ENCODE measurements around the gene PPP1R3C.

PPP1R3C gene

DNA sequence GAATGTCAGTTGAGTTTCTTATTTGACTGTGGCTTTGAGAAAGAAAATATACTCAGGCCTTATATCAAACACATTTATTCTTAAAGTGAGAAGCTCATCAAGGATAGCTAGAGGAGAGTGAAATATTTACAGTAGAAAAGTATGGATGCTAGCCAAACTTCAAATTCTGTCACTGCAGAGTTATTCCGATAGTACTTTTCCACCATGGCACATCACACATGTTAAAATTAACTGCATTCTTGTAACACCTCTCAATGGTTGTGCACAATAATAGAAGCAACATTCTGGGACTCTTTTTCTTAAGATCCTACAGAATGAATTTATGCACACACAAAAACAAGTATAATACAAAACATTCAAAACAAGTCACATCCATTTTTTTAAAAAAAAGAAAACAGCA, 4.5 kb downstream of the PPP1R3C start:
- no peak for DNase-seq

DNA sequence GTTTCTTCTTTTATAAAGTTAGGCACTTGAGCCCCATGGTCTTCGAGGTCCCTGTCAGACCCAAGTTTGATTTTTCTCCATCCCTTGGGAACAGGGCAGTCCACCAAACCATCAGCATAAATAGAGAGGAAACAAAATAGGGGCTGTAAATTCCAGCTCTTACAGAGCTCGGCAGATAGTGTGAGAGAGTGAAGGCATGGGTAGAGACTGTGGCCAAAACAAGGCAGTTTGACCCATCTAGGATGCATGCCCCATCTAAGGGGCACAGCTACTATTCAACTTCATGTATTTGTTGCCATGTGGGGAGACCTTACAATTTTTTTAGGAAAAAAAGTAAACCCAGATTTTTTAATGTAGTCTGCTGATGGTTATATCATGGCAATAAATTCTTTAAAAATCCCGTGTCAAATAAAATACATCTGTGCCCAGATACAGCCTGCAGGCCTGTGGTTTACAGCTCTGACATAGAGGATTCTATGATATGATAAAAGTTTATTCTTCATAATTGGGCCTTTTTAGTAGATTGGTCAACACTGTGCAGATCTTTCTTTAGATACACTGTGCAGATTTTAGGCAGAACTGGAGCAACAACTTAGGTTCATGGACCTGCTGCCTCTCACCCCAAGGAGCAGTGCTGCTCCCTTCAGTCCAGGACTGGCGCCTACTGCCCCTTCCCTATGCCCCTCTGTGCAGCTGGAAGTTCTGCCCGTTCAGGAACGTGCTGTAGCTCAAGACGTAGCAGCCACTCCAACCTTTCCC, 5.3 kb downstream of the PPP1R3C start:
- no peak for DNase-seq

GRCh38 chr10:91626936-91627335, 5.9 kb downstream of the PPP1R3C start:
- DNase-seq = no peak

DNA sequence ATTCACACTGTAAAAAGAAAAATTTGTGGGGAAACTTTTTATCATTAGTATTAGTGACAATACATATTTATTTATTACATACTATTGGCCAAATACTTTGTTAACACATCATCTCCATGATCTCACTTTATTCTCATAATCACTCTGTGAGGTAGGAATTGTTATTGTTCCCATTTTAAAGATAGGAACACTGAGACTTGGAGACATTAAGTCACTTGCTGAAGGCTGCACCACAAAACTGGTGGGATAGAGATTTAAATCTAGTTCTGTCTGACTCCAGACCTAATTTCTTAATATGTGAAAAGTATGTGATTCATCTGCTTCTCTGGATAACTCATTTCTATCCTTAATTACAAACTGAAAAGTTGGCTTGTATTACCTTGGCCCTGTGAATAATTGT, 8.2 kb downstream of the PPP1R3C start:
- no peak for DNase-seq

- no peak for DNase-seq
These were observed 10.3 kb downstream of the PPP1R3C start for GRCh38 chr10:91622601-91623000.

DNA sequence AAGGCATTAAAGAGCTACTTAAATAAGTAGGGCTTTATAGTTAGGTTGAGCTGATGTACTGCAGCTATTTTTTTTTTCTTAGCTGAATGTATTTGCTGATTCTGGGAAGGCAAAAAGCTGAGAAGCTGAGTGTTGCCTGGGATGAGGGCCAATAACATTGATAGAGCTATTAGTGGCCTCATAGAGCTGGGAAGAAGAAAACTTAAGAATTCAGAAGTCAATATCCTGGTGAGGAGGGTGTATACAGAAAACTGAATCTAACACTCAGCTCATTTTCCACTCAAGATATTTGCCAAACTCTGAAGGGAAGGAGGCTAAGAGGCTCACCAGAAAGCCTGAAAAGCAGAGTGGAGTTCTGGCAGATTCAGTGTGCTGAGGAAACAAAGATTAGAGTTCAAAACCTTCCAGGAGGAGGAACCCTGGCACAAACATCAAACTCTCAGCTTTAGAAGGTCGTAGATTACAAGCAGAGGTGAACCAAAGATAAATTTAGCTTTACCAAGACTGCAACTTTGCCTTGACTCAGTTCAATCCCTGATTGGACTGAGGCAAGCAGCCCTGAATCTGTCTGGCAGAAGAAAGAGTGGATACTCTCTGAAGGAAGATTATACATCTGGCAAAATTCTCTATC, 11.3 kb downstream of the PPP1R3C start:
- DNase-seq = no peak

DNA sequence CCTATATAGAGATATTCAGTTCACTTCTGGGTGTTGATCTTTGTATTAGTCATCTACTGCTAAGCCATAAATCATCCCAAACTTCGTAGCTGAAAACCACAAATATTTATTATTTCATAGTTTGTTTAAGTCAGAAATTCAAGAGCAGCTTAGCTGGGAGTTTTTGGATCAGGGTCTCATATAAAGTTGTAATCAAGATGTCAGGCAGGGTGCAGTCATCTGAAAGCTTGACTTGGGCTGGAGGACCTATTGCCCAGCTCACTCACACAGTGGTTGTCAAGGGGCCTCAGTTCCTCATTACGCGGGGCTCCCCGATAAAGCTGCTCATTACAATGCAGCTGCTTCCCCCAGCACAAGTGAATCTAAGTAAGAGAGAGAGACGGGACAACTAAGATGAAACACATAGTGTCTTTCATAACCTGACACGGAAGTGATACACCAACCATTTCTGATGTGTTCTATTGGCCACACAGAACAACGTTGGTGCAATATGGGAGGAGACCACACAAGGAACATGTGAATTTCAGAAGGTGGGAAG, 15.7 kb downstream of the PPP1R3C start:
- no peak for DNase-seq

DNA sequence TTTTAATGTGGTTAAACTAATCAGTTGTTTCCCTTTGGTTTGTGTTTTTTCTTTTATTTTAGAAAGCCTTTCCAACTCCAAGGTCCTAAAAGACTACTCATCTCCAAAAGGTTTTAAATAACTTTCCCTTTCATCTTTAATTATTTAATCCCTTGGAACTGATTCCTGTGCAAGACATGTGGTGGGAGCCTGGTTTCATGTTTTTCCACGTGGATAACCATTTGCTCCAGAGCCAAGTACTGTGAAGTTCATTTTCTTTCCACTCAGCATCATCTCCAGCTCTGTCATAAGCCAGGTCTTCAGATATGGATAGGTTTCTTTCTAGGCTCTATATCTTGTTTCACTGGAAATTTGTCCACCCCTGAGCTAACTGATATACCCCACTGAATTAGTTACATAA, 16.7 kb downstream of the PPP1R3C start:
- no peak for DNase-seq

GRCh38 chr10:91614225-91614624, 18.6 kb downstream of the PPP1R3C start:
- DNase-seq = no peak

DNA sequence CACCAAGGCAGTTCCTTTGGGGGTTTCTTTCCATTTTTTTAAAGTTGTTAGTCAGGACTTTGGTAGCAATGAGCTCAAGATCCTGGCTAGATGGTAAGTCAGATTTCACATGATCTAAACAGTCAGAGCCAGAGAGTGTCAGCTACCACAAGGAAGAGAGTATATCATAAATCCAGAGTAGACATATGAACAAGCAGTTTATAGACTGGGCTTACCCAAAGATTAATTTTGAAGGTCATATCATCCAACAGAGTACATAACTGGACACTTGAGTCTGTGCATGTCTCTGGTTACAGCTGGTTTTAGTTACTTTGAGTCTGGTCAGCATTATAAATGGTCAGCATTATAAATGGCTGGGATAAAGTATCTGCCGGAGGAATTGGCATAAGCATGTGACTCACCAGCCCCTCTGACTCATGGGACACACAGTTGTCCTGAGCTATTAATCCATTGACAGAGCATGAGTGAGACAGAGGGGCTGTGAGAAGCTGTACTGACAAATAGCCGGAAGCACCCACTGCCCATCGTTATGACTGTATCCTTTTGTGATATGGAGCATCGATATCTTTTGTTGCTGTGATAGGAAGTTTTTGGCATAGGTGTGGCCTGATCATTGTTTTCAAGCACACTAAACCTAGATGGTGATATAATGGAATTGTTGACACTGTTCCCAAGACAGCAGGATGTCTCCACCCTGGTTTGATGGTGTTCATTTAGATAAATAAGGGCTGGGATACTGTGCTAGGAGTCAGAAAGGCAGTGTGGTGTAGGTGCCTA, 19.3 kb downstream of the PPP1R3C start:
- no peak for DNase-seq

DNA sequence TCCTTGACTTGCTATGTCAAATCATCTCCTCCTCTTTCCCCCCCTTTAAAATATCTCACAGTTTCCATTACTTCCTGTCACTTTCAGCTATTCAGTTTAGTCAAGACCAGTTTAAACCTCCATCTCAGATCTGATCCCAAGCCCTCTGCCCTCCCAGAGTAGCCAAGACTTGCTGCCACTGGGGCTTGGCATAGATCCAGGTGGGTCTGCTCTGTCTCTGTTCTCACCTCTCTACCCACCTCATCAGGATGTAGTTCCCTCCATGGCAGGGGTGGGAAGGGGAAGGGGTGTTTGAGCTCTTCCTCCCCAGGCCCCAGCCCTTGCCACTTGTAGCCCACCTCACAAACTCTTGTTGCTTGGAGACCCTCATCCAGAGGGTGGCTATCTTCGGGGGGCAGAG, 22.0 kb downstream of the PPP1R3C start:
- no peak for DNase-seq

DNA sequence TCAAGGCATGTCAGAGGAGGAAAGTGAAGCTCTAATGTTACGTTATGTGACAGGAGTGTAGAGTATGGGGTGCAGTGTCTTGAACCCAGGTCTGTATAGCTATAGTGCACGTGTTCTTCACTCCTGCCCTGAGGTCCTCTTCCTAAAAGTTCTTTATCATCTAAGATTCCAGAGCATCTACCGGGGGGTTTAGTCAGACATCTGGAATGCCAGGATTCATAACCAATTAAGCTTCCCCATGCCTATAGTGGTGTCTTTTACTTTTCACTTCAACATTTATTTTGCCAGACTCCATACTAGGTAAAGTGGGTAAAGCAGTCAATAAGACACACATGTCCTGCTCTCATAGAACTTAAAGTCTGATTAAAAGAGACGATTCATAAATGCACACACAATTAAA, 22.4 kb downstream of the PPP1R3C start:
- no peak for DNase-seq

- DNase-seq = no peak
These were observed 25.0 kb downstream of the PPP1R3C start for GRCh38 chr10:91607646-91608403.

DNA sequence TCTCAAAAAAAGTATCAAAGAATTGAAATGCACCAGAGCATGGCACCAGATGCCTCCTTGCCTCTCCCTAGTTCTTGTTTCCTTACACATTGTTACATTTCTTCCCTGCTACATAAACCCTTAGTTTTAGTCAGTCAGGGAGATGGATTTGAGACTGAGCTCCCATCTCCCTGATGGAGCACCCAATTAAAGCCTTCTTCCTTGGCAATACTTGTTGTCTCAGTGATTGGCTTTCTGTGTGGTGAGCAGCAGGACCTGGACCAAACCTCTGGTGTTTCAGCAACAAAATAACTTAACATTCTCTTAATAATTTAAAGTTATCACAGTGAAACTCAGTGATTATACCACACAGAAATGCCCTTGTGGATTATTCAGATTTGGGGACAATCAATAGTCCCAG, 26.9 kb downstream of the PPP1R3C start:
- DNase-seq = no peak

- DNase-seq = no peak
These were observed 28.0 kb downstream of the PPP1R3C start for GRCh38 chr10:91604553-91605534.

- no peak for DNase-seq
These were observed 28.9 kb downstream of the PPP1R3C start for GRCh38 chr10:91603931-91604331.

DNA sequence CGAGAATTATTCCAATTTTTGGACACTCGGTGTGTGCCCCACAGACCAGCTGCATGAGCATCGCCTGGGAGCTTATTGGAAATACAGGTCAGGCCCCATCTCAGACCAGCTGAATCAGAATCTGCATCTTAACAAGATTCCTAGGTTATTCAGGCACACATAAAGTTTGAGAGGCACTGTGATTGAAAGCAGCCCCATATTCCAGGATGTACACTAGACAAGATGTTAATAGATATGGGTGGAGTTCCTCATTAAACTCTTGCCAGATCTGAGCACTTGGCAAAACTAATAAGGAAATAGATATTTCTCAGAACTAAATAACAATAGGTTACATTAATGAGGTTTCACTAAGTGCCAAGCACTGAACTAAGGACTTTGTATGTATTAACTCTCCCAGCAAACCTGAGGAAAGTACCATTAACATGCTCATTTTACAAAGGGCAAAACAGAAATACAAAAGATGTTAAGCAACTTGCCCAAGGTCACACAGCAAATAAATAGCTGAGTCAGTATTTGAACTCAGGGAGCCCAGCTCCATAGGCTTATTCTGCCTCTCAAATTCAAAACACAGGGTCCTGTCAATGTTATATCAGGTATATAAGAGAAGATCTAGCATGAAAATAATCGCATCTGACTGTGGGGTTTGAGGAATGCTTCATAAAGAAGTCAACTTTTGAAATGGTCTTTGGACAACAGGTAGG, 29.9 kb downstream of the PPP1R3C start:
- DNase-seq = no peak

- no peak for DNase-seq
These were observed 30.4 kb downstream of the PPP1R3C start for GRCh38 chr10:91602449-91602848.

DNA sequence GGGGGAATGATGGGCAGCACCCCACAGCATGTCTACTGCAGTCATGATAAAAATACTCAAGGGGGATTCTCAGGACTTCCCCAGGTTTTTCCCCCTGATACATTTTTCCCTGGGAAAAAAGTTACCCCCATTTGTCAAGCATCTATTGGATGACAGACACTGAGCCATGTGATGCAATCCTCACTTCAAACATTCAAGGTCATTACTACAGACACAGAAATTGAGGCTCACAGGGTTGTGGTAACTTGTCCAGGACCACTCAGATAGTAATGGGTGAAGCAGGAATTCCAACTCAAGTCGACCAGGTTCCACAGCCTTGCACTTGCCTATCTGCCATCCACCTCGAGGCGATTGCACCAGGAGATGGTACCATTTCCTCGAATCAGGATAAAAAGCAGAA, 31.7 kb downstream of the PPP1R3C start:
- DNase-seq = no peak

DNA sequence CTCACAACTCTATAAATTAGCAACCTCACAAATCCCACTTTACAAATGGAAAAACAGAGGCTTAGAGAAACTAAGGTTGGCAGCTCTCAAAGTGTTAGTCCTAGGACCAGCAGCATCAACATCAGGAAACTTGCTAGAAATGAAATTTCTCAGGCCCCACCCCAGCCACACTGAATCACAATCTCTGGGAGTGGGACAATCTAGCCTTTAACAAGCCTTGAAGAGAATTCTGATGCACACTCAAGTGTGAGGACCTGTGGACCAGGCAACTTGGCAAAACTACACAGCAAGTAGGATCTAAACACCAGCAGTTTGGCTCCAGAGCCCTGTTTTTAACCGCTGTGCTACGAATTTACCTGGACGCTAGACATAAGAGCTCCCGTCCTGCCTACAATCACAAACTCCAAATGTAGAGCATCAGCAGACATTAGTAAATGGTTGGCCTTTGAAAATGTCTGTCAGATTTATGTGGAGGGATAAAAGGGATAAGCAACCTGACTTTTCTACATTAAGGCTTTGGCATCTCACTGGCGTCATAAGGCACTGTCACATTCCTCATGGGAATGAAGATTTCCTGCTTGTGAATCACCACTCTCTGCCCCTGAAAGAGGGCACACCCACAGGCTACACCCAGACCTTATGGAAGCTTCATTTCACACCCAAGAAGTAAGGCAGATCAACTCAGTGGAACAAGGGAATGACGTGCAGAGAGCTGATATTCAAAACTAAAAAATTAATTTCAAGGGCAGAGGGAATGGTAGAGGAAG, 34.5 kb downstream of the PPP1R3C start:
- DNase-seq = no peak

All from activated CD4-positive, CD25-positive, alpha-beta regulatory T cell (primary cell).